HG02678 (cell line): ENCODE measurements around the gene ZBTB7C.

Experiments used
- ATAC-seq: cut with Tn5 transposase; IDR thresholded peaks from one replicate; pipeline ENCODE4 v1.9.1; 2021; ENCODE audit warnings: mild to moderate bottlenecking, moderate library complexity; ENCODE audit not compliant: unreplicated experiment

Gene ZBTB7C

DNA sequence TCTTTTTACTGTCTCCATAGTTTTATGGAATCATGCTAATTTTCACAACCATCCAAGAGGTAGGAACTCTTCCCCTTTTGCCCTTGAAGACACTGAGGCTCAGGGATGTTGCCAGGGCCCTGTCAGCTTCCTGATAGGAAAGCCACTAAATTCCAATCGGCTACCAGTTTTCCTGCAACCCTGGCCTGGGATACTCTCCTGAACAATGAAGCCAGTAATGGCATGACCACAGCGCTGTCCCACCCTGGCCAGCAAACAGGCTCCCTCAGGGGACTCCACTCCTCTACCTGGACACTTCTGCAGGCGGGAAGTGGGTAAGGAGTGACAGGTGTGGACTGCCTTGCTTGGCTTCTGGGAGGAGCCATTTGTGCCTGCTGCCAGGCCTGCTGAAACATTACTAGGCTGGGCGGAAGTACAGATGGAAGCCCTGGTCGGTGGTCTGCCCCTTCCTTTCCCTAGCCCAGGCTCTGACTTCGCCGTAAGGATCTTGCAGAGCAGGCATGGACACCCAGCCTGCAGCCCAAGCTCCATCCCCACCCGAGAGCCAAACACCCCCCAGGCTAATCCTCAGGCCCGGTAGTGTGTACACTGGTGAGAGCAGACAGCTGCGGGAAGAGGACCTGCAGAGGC lies 400.0 kb downstream of the ZBTB7C start:
- no peak for ATAC-seq

DNA sequence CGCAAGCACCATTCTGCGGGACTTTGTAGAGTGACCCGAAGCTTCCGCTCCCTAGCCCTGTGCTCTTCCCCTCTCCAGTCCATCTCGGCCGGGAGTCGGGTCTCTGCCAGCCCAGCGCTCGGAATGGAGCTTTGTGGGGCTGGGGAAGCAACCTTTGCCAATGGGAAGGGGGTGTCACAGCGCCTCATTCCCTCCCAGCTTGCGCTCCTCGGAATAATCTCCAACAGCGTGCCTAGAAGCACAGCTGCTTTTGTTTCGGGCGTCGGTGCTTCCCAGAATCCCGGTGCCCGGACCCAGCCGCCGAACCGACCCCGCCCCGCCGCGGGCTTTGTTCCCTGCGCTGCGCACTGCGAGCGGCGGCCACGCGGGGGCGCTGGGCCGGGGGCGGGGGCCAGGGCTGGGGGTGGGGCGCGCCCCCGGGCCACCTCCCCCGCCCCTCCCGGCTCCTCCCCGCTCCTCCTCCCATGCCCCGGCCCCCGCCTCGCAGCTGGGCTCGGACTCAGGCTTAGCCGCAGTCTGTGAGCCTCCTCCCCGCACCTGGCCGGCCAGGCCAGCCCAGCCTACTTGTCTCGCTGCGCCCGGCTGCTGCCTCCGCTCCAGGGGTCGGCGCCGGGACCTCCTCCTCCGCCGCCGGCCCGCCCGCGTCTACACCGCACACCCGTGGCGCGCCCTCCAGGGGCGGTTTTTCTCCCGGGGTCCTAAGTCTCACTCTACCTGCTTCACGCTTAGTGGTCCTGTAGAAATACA lies 401.1 kb downstream of the ZBTB7C start:
- peak; percentile 89 for ATAC-seq

DNA sequence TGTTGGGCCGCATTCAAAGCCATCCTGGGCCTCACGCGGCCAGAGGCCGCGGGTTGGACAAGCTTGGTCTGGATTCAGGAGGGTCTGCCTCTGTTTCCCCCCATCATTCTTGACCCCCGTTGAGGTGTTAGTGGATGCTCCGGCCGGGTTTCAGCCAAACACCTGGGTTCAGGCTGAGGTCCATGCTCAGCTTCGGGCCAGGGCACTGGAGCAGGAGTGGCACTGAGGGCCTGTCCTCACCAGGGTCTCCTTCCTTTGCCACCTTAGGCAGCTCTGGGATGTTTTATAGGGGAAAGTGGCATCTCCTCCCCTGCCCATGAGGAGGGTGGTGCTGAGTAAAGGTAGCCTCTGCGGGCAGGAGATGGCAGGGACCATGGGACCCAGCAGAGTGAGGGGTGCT lies 401.8 kb downstream of the ZBTB7C start:
- ATAC-seq: no peak

DNA sequence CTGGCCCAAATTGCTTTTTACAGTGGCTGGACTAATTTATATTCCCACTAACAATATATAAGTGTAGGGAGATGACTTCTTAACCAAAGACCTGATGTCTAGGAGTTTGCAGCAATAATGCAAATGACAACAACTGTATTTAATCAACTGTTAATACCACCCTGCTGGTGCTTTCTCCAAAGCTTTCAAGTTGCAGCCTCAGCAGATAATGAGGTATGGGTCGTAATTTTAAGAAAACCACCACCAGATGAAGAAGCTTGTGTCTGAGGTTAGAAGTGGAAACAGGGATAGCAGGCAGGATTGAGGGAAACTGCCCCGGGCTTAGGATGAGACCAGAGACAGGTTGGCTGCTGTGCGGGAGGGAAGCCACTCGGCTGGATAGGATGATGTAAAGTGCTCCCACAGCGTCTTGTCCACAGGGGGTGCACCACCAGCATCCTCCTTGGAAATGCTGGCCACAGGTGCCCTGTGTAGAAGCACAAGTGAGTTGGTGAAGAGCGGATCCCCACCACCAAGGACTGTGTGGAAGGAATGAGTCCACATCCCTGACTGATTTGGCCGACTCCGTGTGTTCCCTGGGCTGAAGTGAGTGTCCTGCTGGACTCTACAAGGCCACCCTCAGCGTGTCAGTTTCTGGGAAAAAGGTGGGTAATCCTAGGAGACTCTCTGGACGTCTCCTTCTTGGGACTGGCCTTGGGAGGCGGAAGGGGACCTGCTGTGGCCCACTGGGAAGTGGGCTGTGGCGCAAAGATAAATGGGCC lies 402.6 kb downstream of the ZBTB7C start:
- ATAC-seq: no peak

DNA sequence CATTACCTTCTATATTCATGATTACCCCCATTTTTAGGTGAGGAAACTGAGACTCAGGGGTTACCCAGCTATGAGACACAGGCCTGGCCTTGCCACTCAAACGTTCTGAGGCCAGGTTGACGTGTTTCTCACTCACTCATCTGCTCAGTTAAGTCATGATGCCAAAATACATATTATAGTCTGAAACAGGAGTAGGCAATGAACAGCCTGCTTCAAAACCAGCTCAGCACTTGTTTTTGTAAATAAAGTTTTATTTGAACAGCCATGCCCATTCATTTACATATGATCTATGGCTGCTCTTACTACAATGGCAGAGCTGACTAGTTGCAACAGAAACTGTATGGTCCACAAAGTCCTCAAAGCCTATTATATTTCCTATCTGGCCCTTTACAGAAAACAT lies 404.6 kb downstream of the ZBTB7C start:
- ATAC-seq: no peak

DNA sequence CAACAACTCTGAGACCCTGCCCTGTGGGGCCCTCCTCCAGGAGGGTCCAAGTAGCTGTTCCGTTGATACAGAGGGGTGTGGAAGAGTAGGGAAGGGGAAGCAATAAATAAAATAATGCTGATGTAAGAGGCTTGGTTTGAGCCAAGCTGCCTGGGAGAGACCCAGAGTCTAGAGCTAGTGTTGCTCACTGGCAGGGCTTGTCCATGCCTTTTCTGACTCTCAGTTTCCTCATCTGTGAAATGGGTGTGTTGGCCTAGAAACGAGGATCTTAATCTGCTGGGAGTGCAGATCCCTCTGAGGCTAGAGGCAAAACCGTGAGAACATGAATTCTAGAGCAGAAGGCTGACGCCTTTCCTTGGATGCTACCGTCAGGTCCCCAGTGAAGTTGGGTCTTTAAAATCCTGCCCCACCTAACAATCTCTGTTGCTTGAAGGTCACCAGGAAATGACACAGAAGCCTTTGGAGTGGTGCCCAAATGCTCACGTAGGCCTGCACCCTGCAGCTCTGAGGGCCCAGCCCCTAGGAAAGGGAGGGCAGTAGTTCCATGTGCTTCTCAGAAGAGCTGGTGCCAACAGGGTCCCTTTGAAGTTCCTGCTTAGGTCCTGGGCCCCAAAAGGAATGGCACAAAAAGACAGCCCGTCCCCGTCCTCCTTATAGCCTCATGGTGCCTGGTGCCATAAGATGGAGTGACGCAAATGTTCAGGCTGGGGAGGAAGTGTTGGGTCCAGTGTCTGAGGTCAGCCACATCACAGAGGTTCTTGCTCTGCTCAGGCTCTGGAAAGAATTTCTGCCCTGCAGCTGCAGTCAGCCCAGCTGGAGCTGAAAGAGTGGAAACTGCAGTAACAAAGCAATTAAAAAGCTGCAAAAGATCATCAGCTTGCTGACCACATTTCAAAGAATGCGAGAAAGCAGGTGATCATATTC lies 405.5 kb downstream of the ZBTB7C start:
- no peak for ATAC-seq

DNA sequence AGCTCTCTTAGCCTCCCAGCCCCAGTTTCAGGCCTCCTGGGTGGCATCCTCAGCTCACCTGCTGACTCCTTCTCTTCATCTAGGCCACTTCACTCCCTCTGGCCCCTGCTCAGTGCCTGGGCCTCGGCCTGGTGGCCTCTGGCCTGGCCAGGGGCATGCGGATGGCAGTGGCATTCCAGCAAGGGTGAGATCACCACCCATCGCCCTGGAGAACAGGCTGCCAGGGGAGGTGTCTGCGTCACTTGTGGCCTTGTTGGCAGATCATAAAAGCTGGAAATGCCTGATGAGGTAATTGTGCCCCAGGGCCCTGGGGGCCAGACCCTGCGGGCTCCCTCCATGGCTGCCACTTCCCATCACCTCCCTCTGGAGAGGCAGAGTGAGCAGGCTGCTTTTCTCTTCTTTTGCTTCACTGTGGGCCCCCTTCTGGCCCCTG lies 406.2 kb downstream of the ZBTB7C start:
- ATAC-seq: no peak

DNA sequence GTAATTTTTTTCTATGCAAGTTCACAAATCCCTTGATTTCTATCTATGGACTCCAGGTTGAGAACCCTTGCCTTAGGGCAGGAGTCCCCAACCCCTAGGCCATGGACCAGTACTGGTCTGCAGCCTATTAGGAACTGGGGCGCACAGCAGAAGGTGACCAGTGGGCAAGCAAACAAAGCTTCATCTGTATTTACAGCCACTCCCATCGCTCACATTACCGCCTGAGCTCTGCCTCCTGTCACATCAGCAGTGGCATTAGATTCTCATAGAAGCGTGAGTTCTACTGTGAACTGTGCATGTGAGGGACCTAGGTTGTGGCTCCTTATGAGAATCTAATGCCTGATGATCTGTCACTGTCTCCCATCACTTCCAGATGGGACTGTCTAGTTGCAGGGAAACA lies 408.5 kb downstream of the ZBTB7C start:
- ATAC-seq: no peak

DNA sequence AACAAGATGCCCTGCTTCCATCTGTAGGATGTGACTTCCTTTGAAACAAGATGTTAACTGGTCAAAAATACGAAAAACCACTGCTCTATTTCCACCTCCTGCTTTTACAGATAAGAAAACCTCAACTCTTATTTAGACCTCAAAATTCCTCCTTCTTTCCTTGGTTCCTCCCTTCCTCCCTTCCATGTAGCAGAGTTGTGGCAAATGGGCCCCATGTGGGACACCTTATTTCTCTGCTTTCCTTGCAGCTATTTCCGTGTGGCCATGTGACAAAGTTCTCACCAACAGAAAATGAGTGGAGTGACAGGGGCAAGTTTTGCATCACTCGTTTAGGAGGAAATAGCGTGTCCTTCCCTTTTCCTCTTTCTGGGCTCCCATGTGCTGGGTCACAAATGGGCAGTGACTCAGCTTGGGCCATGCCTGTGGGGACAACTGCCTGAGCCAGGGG lies 409.4 kb downstream of the ZBTB7C start:
- ATAC-seq: no peak

DNA sequence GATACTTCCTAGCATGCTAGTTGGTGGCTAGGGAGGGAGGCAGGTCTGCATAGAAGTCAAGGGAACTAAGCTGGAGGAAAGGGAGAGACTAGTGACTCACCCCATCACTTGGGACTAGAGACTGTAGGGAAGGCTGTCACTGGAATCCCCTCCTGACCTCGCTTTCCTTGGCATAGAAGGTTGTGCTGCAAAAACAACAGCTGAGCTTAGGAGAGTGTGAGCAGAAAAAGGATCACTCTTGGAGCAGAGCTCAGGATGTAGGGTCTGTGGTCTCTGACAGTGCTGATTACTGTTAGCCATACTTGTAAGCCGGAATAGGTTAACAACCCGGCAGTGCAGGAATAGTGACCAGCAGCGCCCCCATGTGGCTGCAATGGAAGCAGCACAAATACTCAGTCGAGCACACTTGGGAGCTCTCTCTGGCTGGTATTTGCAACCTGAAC lies 411.8 kb downstream of the ZBTB7C start:
- no peak for ATAC-seq

DNA sequence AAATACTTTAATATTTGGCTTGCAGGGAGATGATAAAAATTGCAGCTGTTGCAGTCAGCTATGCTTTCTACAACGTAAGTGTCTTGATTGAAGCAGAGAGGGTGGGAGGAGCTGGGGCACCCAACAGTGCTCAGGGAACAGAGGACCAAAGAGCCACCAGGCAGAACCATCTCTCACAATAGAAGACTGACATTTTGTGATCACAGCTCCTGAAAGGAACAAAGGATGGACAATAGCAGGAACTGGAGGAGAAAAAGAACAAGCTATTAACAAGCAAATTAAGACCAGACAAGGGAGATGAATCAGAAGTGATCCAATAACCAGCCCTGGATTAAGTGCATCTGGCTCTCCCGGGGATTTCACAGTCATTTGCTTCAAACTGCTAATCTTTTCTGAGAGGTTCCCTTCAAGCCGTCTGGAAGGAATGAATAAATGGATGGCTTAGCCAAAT lies 413.1 kb downstream of the ZBTB7C start:
- no peak for ATAC-seq

DNA sequence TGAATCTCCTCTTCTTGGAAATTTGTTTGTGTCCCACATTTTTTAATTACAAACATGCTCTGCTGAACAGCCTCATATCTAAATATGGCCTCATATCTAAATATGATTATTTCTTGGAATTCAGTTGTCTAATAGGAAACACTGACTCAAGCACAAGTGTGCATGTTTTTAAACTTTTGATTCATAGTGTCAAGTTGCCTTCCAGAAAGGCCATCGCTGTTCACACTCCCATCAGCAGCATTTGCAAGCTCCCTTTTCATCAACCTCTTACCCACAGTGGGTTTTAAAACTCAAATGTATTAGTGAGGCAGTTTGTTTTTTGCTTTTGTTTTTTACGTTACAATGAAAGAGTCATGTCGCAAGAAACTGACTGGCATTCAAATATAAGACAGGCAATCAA lies 413.5 kb downstream of the ZBTB7C start:
- ATAC-seq: no peak

DNA sequence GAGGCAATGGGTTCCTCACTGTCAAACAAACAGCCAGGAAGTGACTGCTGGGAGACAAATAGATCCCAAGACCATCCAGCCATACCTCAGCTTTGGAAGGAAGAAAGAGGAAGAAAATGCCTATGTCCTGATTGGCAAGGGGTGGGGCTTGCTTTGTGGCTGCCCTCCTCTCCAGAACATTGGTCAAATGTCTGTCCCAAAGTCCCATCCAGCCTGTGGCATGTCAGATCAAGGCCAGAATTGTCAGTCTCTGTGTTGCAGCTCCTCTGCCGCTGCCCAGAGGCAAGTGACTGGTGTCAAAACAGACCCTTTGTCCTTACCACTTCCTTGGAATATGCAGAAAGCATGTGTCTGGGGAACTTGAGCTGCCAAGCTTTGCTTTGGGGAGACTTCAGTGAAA lies 415.8 kb downstream of the ZBTB7C start:
- no peak for ATAC-seq

DNA sequence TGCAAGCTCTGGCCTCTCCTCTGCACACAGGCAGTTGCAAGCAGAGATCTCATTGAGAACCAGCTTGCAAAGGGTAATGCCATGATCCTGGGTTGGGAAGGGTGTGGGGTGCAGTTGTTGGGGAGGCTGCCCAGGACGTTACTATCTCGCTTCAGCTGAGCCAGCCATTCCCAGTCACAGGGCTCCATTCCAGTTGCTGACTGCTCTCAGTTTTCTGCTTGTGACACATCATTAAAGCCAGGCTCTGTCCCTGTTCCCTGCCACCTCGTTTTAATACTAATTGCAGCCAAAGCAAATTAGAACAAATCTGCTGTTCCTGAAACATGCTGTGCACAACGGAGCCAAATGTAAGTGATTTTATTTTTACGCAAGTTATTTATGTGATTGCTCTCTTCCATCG lies 416.2 kb downstream of the ZBTB7C start:
- ATAC-seq: no peak

DNA sequence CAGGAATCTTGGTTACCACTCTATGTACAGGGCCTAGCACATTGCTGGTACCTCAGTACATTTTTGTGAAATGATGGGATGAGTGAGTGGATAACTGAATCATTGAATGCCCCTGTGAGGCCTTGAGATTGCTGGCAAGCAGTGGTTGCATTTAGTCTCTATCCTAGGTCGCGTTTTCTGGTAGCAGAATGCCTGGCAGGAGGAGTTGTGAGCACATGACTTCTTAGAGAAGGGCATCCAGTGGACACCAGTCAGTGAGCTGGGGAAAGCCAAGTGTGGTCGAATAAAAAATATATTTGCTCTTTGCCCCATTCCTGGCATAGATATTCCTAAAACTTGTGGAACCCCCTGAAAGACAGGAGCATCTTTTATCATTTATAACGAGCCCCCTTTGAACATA lies 416.9 kb downstream of the ZBTB7C start:
- no peak for ATAC-seq

DNA sequence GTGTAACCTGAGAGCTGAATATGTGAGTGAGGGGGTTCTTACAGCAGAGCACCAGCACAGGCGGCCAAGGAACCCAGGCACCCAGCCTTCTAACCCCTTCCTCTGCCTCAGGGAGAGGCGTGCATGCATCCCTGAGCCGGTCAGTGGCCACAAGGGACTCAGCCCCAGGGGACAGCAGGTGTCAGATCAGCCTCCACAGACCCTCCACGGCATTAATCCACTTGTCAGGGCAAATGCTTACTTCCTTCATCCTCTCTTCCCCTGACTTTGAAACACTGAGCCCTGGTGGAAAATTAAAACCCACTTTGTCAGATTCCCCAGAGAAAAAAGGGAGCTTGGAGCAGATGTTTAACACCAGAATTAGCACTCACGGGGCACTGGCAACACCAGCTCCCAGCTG lies 418.2 kb downstream of the ZBTB7C start:
- no peak for ATAC-seq

DNA sequence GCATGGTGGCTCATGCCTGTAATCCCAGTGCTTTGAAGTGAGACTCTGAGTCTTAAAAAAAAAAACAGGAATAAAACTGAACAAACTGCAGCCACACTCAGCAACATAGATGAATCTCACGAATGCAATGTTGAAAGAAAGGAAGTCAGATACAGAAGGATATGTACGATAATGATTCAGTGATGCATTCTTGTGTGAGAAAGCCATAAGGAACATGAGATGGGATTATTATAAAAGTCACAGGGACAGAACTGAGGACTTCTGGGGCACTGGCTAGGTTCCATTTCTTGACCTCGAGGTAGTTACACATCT lies 421.8 kb downstream of the ZBTB7C start:
- ATAC-seq: no peak

DNA sequence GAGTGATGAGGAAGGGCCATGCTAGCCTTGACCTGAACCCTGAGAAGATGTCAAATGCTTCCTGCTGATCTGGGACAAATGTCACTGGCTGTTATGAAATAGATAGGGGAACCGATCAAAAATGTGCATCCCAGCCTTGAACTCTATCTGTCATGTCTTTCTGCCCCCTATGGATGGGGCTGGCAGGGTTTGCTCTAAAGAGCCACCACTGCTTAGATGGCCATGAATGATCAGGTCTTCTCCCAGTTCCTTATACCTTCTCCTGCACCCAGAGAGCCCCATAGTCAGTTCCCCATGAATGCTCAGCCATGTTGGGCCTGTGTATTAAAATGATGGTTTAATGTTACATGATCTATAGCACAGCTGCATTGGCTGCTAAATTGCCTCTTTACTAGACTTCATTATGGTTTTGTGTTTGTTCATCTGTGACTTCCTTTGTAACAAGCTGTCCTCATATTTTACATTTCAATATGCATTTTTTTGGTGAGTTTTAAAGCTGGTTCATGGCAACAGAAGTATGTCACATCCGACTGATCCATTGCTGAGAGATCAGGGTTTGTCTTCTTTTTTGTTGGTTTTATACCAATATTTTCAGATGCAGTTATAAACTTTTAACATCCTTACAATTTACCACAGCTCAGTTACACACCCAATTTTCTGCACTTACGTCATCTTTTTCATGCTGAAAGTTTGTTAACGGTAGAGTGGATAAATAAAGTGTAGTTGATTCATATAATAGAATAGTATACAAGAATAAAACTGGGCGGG lies 422.4 kb downstream of the ZBTB7C start:
- no peak for ATAC-seq

DNA sequence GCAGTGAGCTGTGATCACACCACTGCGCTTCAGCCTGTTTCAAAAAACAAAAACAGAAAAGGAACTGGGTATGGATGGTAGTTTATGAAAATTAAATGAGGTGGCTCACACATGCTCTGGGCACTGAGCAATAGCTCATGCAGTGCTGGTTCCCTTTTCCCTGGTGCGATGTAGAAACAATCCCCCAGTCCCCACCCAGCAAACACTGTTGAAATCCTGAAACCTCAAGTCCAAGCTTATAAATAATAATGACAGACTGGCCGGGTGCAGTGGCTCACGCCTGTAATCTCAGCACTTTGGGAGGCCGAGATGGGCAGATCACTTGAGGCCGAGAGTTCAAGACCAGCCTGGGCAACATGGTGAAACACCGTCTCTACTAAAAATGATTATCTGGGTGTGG lies 423.3 kb downstream of the ZBTB7C start:
- ATAC-seq: no peak

DNA sequence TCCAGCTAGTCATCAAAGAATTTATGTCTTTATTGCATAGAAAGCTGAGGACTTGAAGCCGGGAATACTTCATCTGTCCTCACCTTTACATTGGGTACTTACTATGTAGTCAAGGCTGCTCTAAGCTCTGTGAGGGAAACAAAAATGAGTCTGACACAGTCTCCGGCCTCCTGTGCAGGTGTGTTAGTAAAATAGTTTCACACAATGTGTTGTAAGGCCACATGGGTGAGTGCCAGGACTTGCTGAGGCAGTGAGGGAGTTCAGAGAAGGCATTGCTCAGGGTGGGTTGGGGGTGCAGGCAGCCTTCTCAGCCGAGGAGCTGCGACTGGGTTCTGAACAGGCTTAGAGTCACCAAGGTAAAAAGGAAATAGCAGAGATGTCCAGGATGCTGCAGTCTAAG lies 424.2 kb downstream of the ZBTB7C start:
- no peak for ATAC-seq
